GM21515 (cell line): ENCODE measurements around the gene CFAP97D2.
A peak's percentile ranks its signal among the peaks of the same experiment; 100 is the strongest.
"Not testable (repeated sequence)": the region's sequence is repeated elsewhere in the genome, so short reads cannot be mapped to it uniquely, and the experiment has no call there.

Experiments used
- ATAC-seq: cut with Tn5 transposase; IDR thresholded peaks from one replicate; pipeline ENCODE4 v1.9.1; 2021; ENCODE audit not compliant: unreplicated experiment

The CFAP97D2 gene

DNA sequence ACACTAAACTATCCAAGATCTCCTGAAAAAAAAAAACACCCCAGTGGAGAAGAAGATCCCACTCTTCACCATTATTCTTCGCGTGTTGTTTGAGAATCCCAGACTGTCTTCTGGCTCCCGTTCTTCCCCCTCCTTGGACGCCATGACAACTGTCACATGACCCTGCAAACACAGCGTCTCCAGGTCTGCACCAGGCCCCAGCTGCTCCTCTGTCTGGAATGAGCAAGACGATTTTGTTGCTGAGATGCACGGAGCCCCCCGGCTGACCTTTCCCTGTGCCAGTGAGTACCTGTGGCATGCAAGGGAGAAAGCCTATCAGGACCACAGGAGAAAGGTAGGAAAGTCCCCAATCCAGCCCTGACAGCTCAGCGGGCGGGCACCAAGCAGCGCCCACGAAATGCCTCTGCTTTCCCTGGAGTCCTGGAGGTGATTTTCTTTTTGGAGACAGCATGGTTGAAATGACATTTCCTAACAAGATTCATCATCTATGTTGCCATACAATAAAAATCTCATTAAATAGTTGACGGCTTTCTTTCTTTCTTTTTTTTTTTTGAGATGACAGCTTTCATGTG, at the start of gene CFAP97D2:
Gene CFAP97D2 (plus strand): TSS at position 171 of the 572 bp plus-strand sequence. CDS start 74 bp downstream, at position 245.
- no peak for ATAC-seq

DNA sequence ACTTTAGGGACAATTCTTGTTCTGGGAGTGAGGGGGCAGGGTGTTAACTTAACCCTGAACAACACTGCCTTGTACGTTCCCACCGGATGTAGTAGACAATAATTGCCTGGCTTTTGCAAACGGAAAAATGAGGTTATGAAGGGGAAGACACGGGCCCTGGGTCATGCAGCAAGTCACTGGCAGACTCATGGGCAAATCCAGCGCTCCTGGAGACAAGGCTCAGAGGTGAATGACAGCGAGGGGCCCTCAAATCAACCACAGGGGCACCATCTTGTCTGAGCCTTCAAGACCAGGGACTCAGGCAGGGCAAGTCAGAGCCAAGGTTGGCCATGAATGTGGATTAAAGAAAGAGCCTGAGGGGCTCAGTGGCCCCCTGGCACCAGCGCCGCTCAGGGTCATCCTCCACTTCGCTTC, 49.4 kb upstream of the CFAP97D2 start:
- no peak for ATAC-seq

DNA sequence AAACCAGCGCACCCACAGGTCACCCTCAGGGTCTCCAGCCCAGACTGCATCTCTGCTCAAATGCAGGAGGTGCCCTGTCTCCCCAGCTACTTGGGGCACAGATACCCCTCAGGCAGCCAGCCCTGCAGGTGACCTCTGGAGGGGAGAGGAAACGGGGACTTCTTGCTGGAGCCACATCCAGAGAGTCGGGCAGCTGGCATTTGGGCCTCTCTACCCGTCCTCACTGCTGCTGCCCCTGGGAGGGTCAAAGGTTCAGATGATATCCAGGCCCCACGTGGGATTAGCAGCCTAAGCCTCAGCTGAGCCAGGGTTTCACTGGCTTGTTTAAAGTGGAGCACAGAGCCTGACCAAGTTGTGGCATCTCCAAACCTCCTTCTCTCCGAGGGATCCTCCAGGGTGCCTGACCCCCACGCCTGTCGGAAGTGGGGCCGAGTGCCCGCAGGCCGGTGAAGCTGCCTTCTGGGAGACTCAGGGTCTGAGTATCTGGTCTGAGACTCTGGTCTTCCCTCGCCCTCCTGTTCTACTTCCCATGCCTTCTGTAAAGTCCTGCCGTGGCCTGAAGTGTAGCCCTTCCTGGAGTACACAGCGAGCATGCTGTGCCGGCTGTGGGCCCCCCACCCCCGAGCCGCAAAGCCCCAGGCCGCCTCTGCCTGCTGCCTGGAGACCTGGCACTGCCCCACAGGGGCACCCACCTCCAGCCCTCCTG, 48.8 kb upstream of the CFAP97D2 start:
- no peak for ATAC-seq

DNA sequence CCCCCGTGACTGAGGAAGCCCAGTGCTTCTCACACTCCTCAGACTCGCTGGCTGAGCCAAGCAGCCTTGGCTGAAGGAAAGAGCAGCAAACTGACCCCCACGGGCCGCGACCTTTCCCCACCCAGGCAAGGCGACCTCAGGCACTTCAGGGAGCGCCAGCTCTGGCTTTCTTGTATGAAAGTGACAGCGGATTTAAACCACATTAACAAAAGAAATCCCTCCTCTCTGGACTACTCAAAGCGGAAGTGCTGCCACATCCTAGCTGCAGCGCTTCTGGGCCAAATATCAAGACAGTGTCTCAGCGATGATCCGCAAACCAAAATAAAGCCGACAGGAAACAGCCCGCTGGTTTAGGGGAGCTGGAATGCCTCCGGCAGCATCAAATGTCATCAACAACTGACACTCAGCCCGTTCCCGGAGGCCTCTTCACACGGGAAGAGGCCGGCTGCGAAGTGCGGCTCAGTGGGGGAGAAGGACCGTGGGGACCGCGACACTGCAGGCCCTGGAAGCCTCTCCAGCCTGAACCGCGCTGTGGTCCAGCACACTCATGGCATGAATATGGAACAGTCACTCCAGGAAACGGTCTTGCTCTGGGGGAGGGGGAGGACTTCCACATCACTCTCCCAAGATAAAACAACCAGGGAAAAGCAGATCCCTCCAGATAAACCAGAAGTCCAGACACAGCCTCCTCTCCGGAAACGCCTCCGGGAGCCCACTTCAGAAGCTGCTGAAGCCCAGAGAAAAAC, 48.0 kb upstream of the CFAP97D2 start:
- ATAC-seq, result no peak

DNA sequence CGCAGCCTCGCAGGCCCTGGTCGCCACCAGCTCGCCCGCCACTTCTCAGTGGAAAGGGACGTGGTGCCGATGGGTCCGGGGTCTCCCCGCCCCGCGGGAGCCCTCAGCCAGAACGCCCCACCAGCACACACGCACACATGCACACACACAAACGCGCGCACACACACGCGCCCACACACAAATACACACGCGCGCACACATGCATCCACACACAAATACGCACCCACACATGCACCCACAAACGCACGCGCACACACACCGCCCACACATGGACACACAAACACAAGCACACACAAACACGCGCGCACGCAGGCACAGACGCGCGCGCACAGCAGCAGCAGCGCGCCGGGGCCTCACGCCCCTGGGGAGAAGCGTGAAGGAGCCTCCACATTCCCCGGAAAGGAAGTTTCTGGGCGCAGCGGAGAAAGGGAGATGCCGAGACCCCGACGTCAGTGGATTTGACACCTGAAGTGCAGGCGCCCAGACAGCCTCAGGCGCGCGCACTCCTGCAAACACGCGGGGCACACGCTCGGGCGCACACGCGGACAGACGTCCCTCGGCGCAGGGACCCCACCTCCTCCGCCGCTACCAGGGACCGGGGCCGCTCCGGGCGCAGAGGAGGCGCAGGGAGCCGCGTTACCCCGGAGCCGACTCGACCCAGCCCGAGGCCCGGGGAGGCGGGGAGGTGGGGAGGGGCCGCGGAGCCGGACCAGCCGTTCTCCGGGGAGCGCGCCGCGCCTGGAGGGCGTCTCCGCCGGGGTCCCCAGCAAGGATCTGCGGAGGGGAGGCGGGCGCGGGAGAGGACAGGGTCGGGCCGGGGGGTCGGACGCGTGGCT, 47.3 kb upstream of the CFAP97D2 start:
- peak; percentile 9 for ATAC-seq

DNA sequence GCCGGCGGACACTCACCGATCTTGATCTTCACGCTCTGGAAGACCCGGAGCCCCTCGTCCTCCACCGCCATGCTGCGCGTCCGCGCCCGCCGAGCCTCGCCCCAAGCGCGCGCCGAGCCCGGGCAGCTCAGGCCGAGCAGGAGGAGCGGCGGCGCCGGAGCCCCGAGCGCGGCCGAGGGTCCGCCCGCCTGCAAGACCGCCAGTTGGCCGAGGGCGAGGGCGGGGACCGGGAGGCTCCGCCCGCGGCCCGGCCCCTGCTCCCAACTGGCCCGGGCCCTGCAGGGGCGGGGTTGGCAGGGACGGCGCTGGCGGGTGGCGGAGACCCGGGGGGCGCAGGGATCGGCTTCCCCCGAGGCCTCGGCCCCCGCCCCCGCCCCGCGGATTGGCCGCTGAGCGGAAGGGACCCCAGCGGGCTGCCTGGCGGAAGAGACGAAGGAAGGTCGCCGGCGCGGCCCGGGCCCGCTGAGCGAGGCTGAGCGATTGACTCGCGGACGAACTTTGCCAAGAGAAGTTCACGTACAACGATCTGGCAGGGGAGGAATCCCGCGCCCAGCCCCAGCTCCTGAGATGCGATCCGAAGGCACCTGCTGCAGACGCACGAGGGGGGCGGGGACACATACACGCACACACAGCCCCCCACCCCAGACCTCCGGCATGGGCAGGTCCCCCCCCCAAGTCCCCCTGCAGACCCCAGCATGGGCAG, 46.5 kb upstream of the CFAP97D2 start, which contains the start of gene RASA3:
Gene RASA3 (minus strand): TSS at position 205 of the 703 bp plus-strand sequence. CDS start 134 bp downstream, at position 71.
- peak; percentile 68 for ATAC-seq

DNA sequence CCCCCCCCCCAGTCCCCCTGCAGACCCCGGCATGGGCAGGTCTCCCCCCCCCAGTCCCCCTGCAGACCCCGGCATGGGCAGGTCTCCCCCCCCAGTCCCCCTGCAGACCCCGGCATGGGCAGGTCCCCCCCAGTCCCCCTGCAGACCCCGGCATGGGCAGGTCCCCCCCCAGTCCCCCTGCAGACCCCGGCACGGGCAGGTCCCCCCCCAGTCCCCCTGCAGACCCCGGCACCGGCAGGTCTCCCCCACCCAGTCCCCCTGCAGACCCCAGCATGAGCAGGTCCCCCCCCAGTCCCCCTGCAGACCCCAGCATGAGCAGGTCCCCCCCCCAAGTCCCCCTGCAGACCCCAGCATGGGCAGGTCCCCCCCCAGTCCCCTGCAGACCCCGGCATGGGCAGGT, 45.9 kb upstream of the CFAP97D2 start:
- not testable (repeated sequence) for ATAC-seq

DNA sequence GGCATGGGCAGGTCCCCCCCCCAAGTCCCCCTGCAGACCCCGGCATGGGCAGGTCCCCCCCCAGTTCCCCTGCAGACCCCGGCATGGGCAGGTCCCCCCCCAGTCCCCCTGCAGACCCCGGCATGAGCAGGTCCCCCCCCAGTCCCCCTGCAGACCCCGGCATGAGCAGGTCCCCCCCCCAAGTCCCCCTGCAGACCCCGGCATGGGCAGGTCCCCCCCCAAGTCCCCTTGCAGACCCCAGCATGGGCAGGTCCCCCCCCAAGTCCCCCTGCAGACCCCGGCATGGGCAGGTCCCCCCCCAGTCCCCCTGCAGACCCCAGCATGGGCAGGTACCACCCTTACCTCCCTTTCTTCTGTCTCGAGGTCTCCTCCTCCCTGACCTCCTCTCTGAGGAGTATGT, 45.5 kb upstream of the CFAP97D2 start:
- not testable (repeated sequence) for ATAC-seq

GRCh38 chr13:114134111-114134943, 44.7 kb upstream of the CFAP97D2 start:
- ATAC-seq, result no peak

DNA sequence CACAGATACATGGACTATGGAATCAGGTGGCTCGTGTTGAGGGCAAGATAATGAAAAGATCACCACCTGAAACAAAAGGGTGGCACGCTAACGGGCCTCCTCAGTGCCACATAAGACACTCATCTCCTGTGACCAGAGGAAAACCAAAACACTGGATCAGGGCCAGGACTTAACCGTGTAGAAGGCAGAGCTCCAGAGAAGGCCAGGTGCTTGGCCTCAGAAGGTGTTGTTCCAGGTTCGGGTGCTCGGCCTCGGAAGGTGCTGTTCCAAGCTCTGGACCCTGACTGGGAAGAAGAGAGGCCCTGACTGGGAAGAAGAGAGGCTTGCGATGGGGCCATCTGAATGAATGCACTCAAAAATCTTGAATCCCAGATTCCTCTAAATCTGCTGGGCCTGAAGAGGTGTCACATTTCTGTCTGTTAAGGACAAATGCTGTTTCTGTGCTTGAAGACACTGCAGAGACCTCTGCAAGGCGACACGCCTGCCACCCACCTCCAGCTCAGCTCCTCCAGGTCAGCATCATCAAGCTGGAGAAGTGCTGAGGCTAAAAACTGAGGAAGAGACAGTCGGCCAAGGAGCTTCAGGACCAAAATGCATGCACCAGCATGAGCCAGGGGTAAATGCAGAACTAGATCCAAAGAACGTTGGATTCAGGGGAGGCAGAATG, 44.0 kb upstream of the CFAP97D2 start:
- ATAC-seq, result no peak

GRCh38 chr13:114135731-114136171, 43.3 kb upstream of the CFAP97D2 start:
- no peak for ATAC-seq

GRCh38 chr13:114136576-114136975, 42.5 kb upstream of the CFAP97D2 start:
- ATAC-seq, result no peak

DNA sequence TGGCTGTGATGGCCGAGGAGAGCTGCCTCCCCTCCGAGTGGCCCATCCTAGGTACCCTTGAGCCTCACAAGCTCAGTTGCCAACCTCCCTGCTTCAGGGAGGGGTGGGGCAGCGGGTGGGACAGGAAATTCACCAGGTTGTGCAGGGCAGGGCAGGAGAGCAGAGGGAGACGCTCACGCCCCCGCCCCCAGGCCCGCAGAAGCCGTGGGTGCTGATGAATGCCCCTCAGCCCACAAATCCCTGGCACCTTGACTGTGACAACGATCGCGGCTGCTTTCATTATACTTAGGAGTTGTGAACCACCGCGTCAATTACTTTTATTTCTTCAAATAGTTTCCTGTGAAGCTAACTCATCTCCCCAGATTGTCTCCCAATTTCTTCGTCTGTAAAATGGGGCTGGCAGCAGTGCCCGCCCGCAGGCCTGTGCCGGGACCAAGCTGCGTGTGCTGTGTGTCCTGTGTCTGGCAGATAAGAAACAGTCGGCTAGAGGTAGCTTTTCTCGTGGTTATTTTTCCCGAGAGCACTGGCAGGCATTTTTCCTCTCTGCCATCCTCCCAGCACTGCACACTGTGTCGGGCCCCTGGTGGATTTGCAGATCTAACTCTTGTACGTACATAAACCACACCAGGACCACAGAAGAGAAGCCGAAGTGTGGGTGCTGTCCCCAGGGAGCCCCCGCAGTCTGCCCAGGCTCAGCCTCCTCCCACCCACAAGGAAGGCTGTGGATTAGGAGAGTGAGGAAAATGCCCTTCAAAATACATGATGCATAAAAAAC, 38.7 kb upstream of the CFAP97D2 start:
- ATAC-seq, result no peak

- no peak for ATAC-seq
Observed at GRCh38 chr13:114140906-114141250, 38.2 kb upstream of the CFAP97D2 start.

GRCh38 chr13:114141261-114141996, 37.6 kb upstream of the CFAP97D2 start:
- no peak for ATAC-seq

DNA sequence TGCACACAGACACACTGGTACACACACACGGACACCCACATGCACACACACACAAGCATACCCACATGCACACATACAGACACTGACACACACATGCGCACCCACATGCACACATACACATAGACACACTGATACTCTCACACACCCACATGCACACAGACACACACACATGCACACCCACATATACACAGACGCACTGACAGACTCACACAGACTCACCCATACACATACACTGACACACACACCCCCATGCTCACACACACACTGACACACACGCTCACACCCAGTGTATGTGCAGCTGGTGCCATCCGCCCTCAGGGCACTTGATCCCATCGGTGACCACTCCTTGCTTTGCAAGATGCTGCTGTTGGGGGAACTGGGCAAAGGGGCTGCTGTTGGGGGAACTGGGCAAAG, 36.9 kb upstream of the CFAP97D2 start:
- ATAC-seq, result no peak

DNA sequence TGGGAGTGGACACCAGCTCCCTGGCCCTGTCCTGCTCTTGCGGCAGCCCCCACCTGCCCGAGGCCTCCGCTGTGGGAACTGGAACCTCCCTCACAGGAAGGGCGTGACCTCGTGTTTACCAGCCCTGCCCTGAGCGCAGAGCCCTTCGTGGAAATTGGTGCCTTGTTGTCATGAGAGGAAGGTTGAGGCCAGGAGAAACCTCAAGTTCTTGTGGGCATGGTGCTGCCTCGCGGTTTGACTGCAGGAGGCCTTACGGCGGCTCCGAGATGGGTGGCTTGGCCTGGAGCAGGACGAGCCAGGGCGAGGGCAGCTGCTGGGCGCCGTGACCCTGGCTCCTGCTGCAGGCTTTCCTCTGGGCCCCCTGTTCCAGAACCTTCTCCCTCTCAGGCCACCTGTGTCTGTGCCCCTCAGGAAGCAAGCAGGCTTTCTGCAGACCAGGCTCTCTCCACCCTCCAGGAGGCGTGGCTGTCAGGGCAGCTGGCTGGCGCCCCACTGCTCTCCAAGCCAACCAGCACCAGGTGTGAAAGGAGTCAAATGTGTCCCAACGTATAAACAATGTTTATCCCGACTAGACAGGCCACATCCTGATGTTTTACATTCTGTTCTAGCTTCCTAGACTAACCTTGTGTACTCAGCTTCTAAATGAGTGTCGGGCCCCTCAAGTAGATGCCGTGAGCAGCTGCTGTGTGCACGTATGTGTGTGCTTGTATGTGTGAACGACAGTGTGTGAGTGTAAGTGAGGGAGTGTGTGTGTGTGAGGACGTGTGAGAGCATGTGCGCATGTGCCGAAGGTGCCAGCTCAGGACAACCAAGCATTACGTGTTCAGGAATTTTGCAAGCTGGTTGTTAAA, 36.2 kb upstream of the CFAP97D2 start:
- ATAC-seq, result no peak
